DMS79 treated with DMSO at 0.1 percent for 48 hours (cell line): ENCODE data around the gene GLRX2.
"Not testable (repeated sequence)": the region's sequence is repeated elsewhere in the genome, so short reads cannot be mapped to it uniquely, and the experiment has no call there.

ENCODE experiments used
- DNase-seq: peaks from one replicate; lab custom pipeline; 2025; lab: John Stamatoyannopoulos, UW

Gene GLRX2

GRCh38 chr1:193104907-193105820, at the start of gene GLRX2:
Gene GLRX2 (minus strand): TSS chr1:193105414. CDS start chr1:193105382, 32 bp downstream.
- peak; percentile 50 for DNase-seq

DNA sequence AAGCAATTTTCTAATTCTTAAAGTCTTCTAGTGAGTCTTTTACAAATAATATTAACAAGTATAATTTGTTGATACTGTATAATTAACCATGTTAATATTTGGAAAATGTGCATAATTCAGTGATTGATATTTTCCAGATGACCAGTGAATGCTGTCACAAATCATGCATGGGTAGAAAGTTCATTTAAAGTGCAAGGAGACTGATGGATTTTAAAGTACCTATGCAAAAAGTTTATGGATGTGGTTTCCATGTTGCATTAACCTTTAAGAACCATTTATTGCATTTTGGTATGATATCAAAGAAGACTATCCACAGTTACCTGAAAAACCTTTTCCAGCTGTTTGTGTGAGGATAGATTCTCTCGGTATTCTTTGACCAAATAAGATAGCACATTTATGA, 39.8 kb upstream of the GLRX2 start:
- no peak for DNase-seq

- DNase-seq, result no peak
These were observed 39.2 kb upstream of the GLRX2 start for GRCh38 chr1:193144361-193144938.

DNA sequence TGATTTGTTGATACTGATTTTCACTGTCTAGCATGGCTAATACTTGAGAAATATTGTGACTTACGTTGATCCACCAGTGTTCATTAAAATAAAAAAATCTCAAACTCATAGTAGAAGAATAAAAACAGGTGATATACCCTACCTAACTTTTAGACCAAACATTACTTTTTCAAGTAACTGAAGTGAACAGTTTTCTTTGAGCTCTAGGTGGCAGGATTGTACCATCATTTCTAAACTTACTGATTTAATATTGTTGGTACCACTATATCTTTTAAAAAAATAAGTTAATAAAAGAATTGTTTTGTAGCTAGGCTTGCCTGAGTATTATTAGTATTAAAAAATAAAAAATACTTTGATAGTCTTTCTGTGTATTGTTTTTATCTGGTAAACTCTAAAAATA, 38.1 kb upstream of the GLRX2 start:
- no peak for DNase-seq

GRCh38 chr1:193142409-193142808, 37.2 kb upstream of the GLRX2 start:
- DNase-seq, result no peak

DNA sequence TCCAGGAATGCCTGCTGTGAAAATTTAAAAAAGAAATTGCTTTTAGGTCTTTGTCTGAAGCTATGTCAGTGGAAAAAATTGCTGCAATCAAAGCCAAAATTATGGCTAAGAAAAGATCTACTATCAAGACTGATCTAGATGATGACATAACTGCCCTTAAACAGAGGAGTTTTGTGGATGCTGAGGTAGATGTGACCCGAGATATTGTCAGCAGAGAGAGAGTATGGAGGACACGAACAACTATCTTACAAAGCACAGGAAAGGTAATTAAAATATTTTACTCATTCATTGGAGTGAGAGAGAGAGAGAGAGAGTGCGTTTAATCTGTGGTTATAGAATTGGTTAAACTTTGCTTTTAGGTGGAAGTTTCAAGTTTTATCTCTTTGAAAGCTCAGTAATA, 36.6 kb upstream of the GLRX2 start:
- DNase-seq, result no peak

DNA sequence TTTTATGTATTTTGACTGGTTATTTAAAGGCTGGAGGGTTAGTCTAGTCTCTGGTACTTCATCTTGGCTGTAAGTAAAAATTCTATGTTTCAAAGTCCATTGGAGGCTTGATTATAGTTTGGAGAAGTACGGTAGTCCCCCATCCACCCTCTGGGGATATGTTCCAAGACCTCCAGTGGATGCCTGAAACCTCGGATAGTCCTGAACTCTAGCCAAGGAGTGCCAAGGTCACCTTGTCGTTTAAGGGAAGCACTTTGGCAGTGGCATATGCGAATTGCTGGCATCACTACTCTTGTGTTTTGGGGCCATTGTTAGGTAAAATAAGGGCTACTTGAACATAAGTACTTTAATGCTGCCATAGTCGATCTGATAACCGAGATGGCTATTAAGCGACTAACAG, 35.0 kb upstream of the GLRX2 start:
- DNase-seq, result no peak

- DNase-seq, result no peak
These were observed 26.1 kb upstream of the GLRX2 start for GRCh38 chr1:193131266-193131860.

DNA sequence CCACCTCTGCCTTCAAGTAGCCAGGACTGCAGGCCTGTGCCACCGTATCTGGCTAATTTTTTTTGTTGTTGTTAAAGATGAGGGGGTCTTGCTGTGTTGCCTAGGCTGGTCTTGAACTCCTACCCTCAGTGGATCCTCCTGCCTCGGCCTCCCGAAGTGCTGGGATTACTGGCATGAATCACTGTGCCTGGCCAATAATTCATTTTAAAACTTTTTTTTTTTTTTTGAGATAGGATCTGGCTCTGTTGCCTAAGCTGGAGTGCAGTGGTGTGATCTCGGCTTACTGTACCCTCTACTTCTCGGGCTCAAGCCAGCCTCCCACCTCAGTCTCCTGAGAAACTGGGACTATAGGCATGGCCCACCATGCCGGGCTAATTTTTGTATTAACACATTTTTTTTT, 20.2 kb upstream of the GLRX2 start:
- DNase-seq, result no peak

GRCh38 chr1:193123751-193124150, 18.5 kb upstream of the GLRX2 start:
- no peak for DNase-seq

GRCh38 chr1:193121616-193122593, 16.7 kb upstream of the GLRX2 start, which contains the start of gene CDC73:
Gene CDC73 (plus strand): TSS chr1:193122031. CDS start chr1:193122201, 170 bp downstream.
- peak; percentile 92 for DNase-seq

DNA sequence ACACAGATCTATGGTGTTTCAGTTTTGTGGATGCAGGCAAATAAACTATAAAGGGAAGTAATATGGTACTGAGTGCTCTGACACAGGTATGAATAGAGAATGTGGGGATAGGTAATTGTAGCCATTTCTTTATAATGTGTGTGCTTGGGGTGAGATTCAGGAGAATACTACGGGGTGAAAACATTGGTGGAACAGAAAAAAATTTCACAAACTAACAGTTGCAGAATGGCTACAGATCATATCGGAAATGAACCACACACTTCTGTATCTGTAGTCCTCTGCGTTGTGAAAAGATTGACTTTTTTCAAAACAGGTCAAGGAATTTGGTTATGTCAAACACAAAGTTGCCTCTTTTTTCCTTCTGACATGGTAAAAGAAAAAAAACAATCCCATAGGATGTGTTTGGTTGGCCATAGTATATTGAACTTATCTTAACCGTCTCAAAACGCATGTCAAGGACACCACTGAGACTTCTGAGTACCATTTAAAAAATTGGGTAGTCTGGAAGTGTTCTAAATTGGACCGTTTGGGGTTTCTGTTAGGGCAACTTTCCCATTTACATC, 15.5 kb upstream of the GLRX2 start:
- DNase-seq, result no peak

DNA sequence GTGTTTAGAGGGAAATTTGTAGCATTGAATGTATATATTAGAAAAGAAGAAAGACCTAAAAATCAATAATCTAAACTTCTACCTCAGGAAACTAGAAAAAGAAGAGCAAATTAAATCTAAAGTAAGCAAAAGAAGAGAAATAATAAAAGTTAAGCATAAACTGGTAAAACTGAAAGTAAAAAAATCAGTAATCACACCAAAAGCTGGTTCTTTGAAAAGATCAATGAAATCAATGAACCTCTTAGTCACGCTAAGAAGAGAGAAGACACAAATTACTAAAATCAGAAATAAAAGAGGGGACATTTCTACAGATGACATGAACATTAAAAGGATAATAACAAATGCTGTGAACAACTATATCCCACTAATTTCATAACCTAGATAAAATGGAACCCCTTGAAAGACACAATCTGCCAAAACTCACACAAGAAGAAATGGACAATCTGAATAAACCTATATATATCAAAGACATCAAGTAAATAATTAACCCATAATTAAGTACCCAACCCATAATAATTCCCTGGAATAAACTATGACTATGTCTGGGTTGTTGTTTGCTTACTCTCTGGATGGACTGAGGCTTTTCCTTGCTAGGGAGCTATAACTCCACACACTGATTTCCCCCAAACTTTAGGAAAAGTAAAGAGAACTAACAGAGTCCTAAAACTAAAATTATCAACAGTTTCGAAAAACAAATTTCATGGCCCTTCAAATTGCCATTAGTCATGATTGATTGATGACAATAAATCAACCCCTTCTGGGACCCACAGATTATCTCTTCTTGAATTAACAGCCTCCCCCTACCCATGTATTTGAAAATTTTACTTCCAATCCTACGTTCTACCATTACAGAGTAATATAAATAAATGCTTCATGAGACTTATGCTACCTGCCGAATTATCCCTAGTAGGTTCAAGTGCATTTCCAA, 13.9 kb upstream of the GLRX2 start:
- DNase-seq, result no peak

- no peak for DNase-seq
These were observed 13.0 kb upstream of the GLRX2 start for GRCh38 chr1:193118194-193118593.

- DNase-seq, result not testable (repeated sequence)
These were observed 12.0 kb upstream of the GLRX2 start for GRCh38 chr1:193117167-193117566.

DNA sequence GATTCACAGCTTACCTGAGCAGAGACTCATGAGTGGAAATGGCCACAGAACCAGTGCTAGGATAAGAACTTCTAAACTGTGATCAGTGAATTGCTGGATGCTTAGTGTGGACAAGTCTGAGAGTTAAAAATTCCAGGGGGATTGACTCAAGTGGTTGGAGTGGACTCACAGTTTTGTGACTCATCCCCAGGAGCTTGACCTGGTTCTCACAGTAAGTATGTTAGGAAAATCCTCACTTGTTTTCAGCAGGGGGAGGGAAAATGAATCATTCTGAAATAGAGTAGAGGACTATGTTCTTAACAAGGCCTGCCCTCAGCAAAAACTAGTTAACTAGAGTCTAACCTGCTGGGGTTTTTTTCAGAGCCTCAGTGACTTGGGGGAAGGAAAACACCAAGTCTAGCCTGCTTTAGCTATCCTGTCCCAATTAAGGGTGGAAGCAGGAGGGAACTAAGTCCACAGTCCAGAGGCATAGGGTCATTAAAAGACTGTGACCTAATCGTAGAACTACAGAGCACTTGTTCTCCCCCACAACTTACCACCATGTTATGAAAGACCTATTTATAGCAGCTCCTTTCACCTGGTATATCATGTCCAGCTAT, 10.5 kb upstream of the GLRX2 start:
- no peak for DNase-seq

GRCh38 chr1:193114485-193115095, 9.4 kb upstream of the GLRX2 start:
- no peak for DNase-seq

- no peak for DNase-seq
These were observed 8.7 kb upstream of the GLRX2 start for GRCh38 chr1:193113992-193114332.

GRCh38 chr1:193113258-193113991, 8.2 kb upstream of the GLRX2 start:
- no peak for DNase-seq
